Uterus (tissue), 4 donors: ENCODE data around the gene HOXC4. TPM values are rescaled to one million over a fixed set of nuclear protein-coding genes. Genes with fewer than 3 reads are reported as not detected.

Experiments used
- DNase-seq, 2 donors: peaks; one replicate each; pipeline ENCODE4 v3.0.0-alpha.2; 2019 to 2020
- H3K27ac ChIP-seq, 2 donors: fragments of 200-600 bp; sonication (generic); 1 replicate in 1 of 2; 2 replicates in 1 of 2; pipeline ENCODE4 v1.5.1; 2016 to 2018
- H3K27me3 ChIP-seq, 2 donors: fragments of 200-600 bp; sonication (generic); one replicate each; pipeline ENCODE4 v1.5.1; 2018 to 2019; ENCODE audit warnings: control low read depth in 1 of 2
- H3K36me3 ChIP-seq, 2 donors: fragments of 200-600 bp; sonication (generic); one replicate each; pipeline ENCODE4 v1.5.1; 2019; ENCODE audit warnings: control low read depth in 1 of 2
- H3K4me1 ChIP-seq, 2 donors: fragments of 200-600 bp; sonication (generic); one replicate each; pipeline ENCODE4 v1.5.1; 2018 to 2019; ENCODE audit warnings: control low read depth in 1 of 2
- H3K4me3 ChIP-seq, 2 donors: fragments of 200-600 bp; sonication (generic); 1 replicate in 1 of 2; 2 replicates in 1 of 2; pipeline ENCODE4 v1.5.1; 2018 to 2019; ENCODE audit warnings: mild to moderate bottlenecking in 1 of 2
- H3K9me3 ChIP-seq, 2 donors: fragments of 200-600 bp; sonication (generic); one replicate each; pipeline ENCODE4 v1.5.1; 2019; ENCODE audit warnings: control low read depth in 1 of 2
- POLR2A ChIP-seq, 2 donors: fragments of 450-650 bp; IDR thresholded peaks; one replicate each; pipeline ENCODE4 v1.6.1; 2016; ENCODE audit warnings: antibody characterized with exemption in 2 of 2, mild to moderate bottlenecking in 1 of 2, moderate library complexity in 1 of 2
- intact Hi-C: fragments of 100-400 bp; cut with DNase I; formaldehyde crosslinking; loops from one replicate; pipeline ENCODE4 v1.15.1; 2023; ENCODE audit warnings: low total_unique reads
- total RNA-seq, 4 donors: library from RNA; depleted of rRNA in 3 of 4; stranded (reverse); fragments of >200 nt in 3 of 4; gene quantifications; one replicate each; pipeline versions ENCODE4 v1.1.0 to v1.2.4, GENCODE V29; 2014 to 2023
- TF ChIP-seq, protein P1 (sequence below), 4 experiments: fragments of 200-600 bp in 2 of 4; fragments of 450-650 bp in 2 of 4; sonication (generic) in 2 of 4; IDR thresholded peaks; one replicate each; pipeline ENCODE4 v1.5.1; 2016 to 2019; ENCODE audit warnings: antibody characterized with exemption in 4 of 4, mild to moderate bottlenecking in 2 of 4, moderate library complexity in 1 of 4
- donor health status: DM: yes; HTN: yes; CAD: no.

The HOXC4 gene
- 10 to 100 TPM in 1 of 4 donors, 1 to 10 TPM in 1, under 1 TPM in 1, not detected in 1; 0.83 to 28.6 (median 1.2) TPM for total RNA-seq

DNA sequence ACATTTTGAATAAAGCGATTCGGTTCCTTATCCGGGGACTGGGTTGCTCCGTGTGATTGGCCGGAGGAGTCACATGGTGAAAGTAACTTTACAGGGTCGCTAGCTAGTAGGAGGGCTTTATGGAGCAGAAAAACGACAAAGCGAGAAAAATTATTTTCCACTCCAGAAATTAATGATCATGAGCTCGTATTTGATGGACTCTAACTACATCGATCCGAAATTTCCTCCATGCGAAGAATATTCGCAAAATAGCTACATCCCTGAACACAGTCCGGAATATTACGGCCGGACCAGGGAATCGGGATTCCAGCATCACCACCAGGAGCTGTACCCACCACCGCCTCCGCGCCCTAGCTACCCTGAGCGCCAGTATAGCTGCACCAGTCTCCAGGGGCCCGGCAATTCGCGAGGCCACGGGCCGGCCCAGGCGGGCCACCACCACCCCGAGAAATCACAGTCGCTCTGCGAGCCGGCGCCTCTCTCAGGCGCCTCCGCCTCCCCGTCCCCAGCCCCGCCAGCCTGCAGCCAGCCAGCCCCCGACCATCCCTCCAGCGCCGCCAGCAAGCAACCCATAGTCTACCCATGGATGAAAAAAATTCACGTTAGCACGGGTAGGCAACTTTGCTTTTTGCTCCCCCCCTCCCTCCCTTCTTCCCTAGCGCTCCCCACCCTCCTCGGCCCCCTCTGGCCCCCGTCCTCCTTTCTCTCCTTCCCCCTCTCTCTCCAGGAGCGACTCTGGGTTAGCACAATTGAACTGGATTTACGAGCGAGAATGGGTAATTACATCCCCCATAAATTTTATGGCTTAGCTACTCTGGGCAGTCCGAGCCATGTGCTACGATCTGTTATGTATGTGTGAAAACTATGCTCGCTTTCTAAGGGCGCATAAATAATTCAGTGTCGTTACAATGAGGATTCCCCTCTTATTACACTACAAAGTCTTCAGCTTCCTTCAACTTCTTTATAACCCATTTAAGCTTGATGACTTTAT lies at the start of gene HOXC4:
HOXC4 (plus strand) TSS at position 85 of the 991 bp plus-strand sequence; CDS start at position 173, 88 bp downstream.
- peaks cover 0 to 18% of the 10 kb centered on the region in 2 donors for H3K27me3 ChIP-seq
- intact Hi-C loops, result no loop called here

DNA sequence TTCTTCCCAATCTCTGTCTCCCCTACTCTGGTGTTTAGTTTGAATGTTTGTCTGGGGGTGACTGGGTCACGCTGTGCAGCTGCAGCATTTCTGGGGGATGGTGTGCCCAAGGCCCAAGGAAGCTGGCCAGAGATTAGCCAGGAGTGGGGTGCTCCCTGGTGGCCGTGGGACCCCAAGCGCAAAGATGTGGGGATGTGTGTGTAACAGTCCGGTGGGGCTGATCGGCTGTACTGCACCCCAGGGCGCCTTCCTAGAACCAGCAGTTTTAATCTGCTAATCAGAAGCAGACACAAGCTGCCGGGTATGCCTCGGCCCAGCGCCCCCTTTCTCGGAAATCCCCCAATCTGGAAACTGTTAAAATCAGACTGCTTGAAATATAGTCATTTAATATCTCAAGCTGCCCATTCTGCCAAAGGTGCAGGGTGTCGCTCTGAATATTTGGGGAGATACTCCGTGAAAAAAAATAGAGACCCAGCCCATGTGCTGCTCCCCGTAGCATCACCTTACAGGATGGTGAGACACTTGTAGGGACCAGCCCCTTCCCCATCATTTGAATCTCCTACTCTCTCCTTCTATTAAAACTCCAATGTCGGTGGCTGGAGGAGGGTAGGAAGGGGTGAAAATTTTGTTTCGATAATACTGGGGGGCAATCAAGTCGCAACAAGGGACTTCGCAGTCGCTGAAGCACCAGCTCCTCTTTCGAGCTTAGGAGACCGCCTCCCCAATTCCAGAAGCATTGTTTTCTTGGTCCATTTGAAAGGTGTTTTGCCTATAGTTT lies 49.4 kb upstream of the HOXC4 start:
- Histone ChIP-seq H3K9me3 (no peaks in the 10 kb centered on the region), H3K4me1 (peaks cover 0 to 5% of the 10 kb centered on the region in 2 donors), H3K27me3 (peaks cover 23 to 35% of the 10 kb centered on the region in 2 donors), H3K36me3 (no peaks in the 10 kb centered on the region), H3K4me3 (no peak overlapping the region), H3K27ac (no peak overlapping the region)
- DNase-seq, result no peak
- intact Hi-C loops, result no loop called here
- no peak for TF ChIP-seq POLR2A (IDR thresholded peaks at IDR 0.05)
- TF ChIP-seq, protein P1, sequence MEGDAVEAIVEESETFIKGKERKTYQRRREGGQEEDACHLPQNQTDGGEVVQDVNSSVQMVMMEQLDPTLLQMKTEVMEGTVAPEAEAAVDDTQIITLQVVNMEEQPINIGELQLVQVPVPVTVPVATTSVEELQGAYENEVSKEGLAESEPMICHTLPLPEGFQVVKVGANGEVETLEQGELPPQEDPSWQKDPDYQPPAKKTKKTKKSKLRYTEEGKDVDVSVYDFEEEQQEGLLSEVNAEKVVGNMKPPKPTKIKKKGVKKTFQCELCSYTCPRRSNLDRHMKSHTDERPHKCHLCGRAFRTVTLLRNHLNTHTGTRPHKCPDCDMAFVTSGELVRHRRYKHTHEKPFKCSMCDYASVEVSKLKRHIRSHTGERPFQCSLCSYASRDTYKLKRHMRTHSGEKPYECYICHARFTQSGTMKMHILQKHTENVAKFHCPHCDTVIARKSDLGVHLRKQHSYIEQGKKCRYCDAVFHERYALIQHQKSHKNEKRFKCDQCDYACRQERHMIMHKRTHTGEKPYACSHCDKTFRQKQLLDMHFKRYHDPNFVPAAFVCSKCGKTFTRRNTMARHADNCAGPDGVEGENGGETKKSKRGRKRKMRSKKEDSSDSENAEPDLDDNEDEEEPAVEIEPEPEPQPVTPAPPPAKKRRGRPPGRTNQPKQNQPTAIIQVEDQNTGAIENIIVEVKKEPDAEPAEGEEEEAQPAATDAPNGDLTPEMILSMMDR (IDR thresholded peaks at IDR 0.05), result peak in 1 of 4 experiments; percentile 15

More for the DNA sequence above, at the start of gene HOXC4:
- Histone ChIP-seq H3K4me3 (peak within 1 kb of the TSS; percentile 31 to 37), H3K9me3 (no peaks in the 10 kb centered on the region), H3K36me3 (no peaks in the 10 kb centered on the region), H3K4me1 (peaks cover 0 to 7% of the 10 kb centered on the region in 2 donors), H3K27ac (peak within 1 kb of the TSS in 1 of 2 donors; percentile 27)
- DNase-seq, result no peak
- TF ChIP-seq, protein P1 (IDR thresholded peaks at IDR 0.05), result no peak
- no peak for TF ChIP-seq POLR2A (IDR thresholded peaks at IDR 0.05)

DNA sequence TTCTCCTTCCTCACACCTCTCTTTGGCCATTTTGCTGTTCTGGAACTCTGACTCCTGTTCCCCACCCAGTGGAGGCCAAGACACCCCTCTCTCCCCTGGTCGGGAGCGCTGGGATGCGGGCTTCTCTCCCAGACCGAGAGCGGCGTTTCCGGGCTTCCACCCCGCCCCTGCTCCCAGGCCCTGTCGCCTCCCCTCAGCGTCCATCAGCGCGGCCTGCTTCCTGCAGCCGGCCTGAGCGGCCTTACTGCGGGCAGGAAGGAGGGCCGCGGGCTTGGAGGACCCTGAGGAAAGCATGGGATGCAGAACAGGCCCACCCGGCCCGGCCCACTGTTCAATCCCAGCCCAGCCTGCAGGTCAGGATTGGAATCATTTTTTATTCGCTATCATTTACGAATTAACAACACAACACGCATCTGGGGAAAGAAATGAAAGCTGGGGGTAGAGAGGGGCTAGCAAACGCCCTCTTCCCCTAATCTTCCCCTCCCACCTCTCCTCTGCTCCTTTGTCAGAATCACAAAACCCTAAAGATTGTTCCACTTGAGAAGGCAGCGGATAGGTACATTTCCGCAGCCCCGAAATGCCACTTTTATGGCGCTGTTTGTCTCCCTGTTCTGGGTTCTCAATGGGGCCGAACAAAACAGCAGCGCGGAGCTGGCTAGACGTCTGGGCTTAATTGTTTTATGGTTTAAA lies 48.6 kb upstream of the HOXC4 start:
- H3K27me3 ChIP-seq, result peaks cover 17 to 36% of the 10 kb centered on the region in 2 donors
- no peaks in the 10 kb centered on the region for H3K9me3 ChIP-seq
- DNase-seq, result no peak
- H3K4me1 ChIP-seq, result peaks cover 0 to 5% of the 10 kb centered on the region in 2 donors
- H3K4me3 ChIP-seq, result no peak overlapping the region
- H3K36me3 ChIP-seq, result no peaks in the 10 kb centered on the region
- intact Hi-C loops, result loop anchor here (5.0 kb wide), 1 partner anchor 187 kb away; no protein-coding TSS in a partner anchor
- TF ChIP-seq, protein P1 (IDR thresholded peaks at IDR 0.05), result no peak
- TF ChIP-seq POLR2A (IDR thresholded peaks at IDR 0.05), result no peak
- no peak overlapping the region for H3K27ac ChIP-seq

DNA sequence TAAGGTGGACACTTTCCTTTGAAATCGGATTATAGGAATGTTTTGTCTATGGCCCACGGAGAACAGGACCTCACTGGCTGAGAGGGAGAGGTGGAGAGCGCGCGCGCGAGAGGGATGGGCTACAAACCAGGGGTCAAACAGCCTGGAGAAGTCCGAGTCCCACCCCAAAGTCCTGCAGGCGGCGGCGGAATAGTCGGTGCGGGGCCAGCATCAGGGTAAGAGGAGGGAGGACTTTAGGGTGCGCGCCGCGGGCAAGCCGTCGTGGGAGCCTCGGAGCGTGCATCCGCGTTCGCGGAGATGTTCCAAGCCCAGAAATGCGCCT lies 48.1 kb upstream of the HOXC4 start:
- Histone ChIP-seq H3K9me3 (no peaks in the 10 kb centered on the region), H3K4me3 (no peak overlapping the region), H3K36me3 (no peaks in the 10 kb centered on the region), H3K4me1 (peaks cover 0 to under 1% of the 10 kb centered on the region in 2 donors), H3K27ac (no peak overlapping the region), H3K27me3 (peaks cover 12 to 33% of the 10 kb centered on the region in 2 donors)
- intact Hi-C loops, result loop anchor here (5.0 kb wide), 1 partner anchor 187 kb away; no protein-coding TSS in a partner anchor
- no peak for TF ChIP-seq POLR2A (IDR thresholded peaks at IDR 0.05)
- TF ChIP-seq, protein P1 (IDR thresholded peaks at IDR 0.05), result no peak
- no peak for DNase-seq
